T-helper 1 cell (primary cell): Measurements from ENCODE around the gene ASIC5.
"Not testable (repeated sequence)": the region's sequence is repeated elsewhere in the genome, so short reads cannot be mapped to it uniquely, and the experiment has no call there.

ENCODE experiments used
- DNase-seq, 5 donors: peaks; one replicate each; pipeline ENCODE4 v3.0.0-alpha.2; 2012 to 2020

The ASIC5 gene

DNA sequence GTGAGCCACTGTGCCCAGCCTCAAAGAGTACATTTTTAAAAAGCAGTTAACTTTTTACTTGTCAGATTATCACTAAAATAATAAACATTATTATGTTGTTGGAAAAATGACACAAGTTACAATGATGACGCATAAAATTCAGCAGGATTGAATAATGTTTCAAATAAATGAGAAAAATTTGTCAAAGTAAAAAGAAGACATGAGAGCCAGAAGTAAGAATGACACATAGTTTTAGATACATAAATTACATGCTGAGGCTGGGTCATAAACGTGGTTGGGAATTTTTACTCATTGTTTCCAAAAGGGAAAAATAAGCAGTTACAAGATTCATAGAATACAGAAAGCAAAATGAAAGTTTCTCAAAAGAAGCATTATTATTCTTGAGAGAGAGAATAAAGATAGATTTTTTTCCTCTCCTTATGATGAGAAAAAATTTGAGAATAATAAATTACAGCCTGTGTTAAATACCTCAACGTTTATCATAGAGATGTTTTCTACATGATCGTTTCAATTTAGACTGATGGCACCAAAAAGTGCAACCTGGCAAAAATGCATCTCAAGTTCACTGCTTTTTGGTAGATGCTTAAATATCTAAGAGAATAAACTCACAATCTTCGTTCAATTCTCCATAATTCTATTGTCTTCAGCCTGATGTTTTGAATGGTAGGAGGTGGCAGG lies 66.8 kb downstream of the ASIC5 start:
- DNase-seq, result no peak

DNA sequence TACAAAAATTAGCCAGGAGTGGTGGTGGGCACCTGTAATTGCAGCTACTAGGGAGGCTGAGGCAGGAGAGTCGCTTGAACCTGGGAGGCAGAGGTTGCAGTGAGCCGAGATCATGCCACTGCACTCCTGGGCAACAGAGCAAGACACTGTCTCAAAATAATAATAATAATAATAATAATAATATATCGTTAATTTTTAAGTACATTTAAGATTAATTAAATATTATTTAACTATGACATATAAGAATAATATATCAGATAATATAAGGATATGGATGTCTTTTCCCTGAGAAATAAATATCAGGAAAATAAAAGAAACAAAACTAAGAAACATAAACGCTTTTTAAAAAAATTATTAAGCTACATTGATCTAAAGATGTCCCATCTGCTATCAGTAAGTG lies 68.5 kb downstream of the ASIC5 start:
- not testable (repeated sequence) for DNase-seq

DNA sequence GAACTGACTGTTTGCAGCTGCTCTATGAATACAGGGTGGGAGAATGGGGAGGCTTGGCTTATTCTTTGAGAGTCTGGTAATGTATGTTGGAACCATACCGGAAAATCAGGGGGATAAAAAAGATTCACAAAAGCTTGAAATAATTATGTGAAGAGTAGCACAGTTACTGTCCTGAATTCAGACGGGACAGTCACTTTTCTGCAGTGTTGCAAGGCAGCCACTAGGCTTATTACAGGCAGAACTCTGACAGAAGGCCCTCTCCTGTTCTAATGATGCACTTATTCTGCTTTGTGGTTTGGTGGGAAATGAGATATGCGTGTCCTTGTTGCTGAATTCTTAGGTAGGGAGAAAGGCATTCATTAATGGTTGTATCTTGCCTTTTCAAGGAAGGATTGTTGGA lies 70.1 kb downstream of the ASIC5 start:
- DNase-seq, result no peak

DNA sequence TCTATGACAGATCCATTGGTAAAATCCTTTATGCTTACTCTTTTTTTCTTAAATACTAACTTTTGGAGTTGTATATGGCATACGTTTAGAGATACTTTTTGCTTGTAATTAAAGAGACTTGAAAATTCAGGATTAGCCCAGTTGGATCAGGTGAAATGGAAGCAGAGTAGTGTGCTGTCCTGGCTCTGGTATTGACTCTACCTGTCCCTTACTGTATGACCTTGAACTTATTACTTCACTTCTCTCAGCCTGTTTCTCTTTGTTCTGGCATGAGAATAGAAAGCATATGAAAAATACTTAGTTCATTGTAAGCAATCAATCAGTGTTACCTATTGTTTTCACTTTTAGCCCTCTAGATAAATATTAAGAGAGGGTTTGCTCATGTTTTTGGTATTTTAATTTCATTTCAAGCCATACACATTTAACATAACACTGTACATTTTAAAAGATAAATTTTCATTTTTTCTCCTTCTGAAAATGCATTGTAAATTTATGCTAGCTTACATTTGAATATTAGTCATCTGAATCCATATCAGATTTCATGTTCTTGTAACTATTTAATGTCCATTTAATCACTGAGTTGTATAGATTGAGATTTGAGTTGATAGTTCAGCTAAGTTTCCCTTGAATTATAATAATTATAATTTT lies 71.4 kb downstream of the ASIC5 start:
- no peak for DNase-seq

DNA sequence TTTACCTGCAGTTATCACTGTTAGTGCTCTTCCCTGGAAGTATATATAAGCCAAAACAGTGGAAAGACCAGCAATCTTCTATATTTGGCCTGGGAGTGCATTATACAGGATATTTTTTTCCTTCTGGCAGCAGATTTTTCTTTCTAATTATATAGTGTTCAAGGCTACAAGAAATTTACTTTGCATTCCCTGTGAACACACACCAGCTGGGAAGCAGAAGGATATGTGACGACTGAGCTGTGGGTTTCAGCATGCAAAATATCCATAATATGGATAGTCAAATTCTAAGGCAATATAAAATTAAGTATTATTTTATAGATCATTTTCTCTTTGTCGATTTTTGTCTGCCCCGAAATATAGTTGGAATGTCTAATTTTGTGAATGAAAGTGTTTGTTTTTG lies 76.1 kb downstream of the ASIC5 start:
- no peak for DNase-seq

DNA sequence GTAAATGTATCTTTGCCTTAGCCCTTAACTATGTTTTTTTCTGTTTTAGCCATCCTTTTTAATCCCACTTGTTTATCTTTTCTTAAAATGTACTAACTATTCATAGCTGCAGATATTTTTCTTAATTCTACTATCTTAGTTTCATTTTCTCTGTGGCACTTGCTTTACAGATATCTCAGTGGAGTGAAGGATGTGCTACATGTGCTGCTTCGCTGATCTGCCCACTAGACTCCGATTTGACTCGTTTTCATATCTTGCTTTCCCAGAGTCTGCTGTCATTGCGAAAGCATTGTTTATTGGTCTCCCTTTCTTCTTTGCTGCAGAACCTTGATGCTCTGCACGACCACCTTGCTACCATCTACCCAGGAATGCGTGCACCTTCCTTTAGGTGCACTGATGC lies 76.7 kb downstream of the ASIC5 start:
- DNase-seq, result no peak

DNA sequence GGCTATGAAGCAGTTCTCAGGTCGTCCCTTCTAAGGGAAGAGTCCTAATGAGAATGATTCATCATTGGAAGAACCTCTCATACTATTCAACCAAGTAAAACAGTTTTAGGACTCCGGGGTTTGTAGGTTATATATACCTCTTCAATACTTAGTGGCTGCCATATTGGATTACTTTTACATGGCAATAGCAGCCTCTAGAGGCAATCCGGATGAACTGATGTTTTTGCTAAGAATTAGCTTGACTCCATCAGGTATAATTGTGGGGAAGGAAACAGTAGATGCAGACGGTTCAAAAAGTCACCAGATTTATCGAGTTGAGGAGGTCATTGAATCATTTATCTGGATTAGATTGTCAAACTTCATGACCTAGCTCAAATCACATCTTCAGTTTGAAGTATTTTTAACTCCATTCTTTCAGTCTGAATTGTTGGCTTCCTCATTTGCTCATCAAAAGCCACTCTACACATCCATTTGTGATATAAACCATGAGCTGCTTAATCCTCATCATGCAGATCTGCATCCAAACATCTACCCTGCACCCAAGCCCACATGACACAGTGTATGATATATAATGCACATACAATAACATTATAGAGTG lies 78.9 kb downstream of the ASIC5 start:
- DNase-seq, result peak in 1 of 5 donors; percentile 25

DNA sequence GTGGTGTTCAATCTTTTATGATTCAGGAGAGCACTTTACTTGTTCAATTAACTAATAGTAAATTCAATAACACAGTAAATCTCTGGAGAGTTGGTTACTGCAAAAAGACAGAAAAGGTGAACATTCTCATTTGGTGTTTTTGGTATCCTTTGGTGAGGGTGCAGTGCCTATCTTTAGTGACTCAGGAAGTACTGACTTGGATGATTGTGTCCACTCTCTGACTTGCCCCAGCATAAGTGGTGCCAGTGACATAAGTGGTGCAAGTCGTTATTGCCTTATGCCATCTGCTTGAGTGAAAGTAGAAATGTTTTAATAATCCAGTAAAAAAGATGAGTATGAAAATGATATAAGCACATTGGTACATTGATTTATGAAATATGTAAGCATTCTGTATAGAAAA lies 80.2 kb downstream of the ASIC5 start:
- no peak for DNase-seq

DNA sequence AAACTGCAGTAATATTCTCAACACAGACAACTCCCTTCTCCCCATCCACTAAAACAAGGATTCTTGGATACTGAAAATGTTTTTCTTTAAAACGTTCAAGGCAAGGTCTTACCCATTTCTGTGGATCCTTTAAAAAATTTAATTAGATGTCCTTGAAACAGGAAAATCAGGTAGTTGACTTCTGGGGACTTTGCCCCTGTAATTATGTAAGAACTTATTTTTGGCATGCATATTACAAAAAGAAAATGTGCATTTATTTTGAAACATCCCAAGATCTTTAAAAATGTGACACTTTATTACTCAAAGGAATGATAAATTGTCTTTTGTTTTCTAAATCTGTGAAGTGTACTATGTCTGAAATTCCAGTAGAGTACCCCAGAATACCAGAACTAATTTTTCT lies 81.4 kb downstream of the ASIC5 start:
- no peak for DNase-seq

DNA sequence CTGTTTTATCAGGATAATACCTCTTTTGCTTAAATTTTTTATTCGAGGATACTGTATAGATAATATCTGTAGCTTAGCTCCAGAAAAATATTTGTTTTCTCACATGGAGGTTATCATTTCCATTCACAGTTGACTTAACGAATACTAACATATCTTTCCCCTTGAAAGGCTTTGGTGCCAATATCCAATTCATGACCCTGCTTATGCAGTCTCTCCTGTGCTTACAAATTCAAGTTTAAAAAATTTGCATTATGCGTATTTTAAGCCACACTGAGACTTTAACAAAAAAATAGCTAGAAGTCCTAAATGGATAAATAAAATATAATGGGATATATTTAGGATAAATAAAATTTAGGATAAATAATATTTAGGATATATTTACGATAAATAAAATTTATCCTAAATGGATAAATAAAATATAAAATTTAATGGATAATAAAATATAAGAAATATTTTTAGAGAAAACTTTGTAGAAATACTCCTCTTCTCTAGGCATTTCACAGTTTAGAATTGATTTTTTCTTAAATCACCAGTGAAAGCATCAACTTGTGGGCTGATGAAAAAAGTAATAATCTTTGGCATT lies 84.7 kb downstream of the ASIC5 start:
- DNase-seq, result no peak

DNA sequence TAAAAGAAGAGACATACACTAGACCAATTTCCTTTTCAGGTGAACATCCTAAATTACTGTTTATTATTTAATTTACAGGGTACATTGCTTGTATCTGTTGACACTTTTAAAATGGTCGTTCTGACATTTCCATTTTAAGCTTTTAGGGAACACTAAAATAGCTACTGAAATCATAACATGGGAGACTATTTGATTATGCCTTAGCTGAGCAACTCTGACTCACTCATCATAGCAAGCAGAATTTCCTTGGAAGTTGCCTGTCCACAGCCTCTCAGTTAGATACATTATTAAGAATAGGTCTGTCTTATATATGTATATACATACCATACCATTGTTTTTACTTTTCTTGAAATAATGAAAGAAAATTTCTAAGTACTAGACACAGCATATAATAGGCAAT lies 85.3 kb downstream of the ASIC5 start:
- no peak for DNase-seq
